ENCODE results near the gene LONP1.

LONP1 gene

DNA sequence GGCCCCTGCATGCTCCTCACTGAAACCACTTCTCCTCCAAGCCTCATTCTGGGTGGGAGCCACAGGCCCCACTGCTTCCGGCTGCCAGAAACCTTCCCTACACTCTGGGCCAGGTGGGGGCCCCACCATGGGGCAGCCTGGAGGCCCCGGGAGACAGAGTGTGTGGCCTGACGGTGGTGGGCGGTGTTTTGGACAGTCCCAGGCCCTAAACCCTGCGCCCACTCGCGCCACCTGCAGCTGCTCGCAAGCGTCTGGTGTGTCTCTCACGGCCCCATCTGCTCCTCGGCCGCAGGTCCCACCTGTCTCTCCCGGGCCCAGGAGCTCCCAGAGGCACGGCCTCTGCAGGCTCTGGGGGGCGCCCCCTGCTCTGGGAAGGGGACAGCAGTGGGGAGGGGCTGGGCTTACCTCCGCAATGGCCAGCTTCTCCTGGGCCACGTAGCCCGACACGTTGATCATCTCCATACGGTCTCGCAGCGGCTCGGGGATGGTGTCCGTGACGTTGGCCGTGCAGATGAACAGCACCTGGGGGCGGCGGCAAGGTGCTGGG is 24.2 kb downstream of the LONP1 start:
- TF ChIP-seq, protein P1, sequence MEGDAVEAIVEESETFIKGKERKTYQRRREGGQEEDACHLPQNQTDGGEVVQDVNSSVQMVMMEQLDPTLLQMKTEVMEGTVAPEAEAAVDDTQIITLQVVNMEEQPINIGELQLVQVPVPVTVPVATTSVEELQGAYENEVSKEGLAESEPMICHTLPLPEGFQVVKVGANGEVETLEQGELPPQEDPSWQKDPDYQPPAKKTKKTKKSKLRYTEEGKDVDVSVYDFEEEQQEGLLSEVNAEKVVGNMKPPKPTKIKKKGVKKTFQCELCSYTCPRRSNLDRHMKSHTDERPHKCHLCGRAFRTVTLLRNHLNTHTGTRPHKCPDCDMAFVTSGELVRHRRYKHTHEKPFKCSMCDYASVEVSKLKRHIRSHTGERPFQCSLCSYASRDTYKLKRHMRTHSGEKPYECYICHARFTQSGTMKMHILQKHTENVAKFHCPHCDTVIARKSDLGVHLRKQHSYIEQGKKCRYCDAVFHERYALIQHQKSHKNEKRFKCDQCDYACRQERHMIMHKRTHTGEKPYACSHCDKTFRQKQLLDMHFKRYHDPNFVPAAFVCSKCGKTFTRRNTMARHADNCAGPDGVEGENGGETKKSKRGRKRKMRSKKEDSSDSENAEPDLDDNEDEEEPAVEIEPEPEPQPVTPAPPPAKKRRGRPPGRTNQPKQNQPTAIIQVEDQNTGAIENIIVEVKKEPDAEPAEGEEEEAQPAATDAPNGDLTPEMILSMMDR (conservative IDR thresholded peaks at IDR 0.05; ENCODE audit: control insufficient read depth, insufficient read depth, low read depth, low read length): no peak
- DNase-seq (ENCODE audit: low read depth): no peak
- H3K4me3 ChIP-seq (ENCODE audit: control insufficient read depth, low read depth, low read length): no peak overlapping the region

DNA sequence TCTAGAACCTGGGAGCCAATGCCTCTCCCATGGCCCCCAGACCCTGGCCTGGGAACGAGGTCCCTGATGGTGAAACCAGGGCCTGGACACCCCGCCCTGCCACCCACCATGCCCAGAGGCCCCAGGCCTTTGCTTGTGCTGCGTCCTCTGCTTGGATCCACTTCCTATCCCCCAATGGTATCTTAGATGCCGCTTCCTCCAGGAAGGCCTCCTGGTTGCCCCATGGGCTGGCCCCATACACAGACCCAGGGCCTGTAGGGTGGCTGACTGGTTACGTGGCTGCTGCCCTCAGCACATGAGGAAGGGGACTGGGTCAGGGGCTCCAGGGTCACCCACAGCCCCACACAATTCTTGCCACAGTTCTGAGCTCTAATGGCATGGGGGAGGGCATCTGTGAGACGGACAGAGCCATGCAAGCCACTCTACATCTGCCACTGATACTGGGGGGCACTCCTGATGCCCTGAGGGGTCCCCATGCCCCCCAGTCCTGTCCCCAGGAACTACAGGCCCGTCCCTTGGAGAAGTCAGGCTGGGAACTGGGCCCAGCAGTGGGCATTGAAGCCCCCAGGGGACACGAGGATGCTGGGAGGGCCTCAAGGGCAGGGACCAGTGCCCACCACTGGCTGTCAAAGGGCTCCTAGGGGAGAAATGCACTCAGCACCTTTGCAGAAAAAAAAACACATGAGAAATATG is 24.8 kb downstream of the LONP1 start:
- TF ChIP-seq, protein P1 (conservative IDR thresholded peaks at IDR 0.05; ENCODE audit: control insufficient read depth, insufficient read depth, low read depth, low read length): no peak
- no peak overlapping the region for H3K4me3 ChIP-seq (ENCODE audit: control insufficient read depth, low read depth, low read length)
- no peak for DNase-seq (ENCODE audit: low read depth)

GRCh38 chr19:5694167-5694955 is 25.6 kb downstream of the LONP1 start:
- no peak overlapping the region for H3K4me3 ChIP-seq (ENCODE audit: control insufficient read depth, low read depth, low read length)
- DNase-seq (ENCODE audit: low read depth): no peak
- TF ChIP-seq, protein P1 (conservative IDR thresholded peaks at IDR 0.05; ENCODE audit: control insufficient read depth, insufficient read depth, low read depth, low read length): no peak

DNA sequence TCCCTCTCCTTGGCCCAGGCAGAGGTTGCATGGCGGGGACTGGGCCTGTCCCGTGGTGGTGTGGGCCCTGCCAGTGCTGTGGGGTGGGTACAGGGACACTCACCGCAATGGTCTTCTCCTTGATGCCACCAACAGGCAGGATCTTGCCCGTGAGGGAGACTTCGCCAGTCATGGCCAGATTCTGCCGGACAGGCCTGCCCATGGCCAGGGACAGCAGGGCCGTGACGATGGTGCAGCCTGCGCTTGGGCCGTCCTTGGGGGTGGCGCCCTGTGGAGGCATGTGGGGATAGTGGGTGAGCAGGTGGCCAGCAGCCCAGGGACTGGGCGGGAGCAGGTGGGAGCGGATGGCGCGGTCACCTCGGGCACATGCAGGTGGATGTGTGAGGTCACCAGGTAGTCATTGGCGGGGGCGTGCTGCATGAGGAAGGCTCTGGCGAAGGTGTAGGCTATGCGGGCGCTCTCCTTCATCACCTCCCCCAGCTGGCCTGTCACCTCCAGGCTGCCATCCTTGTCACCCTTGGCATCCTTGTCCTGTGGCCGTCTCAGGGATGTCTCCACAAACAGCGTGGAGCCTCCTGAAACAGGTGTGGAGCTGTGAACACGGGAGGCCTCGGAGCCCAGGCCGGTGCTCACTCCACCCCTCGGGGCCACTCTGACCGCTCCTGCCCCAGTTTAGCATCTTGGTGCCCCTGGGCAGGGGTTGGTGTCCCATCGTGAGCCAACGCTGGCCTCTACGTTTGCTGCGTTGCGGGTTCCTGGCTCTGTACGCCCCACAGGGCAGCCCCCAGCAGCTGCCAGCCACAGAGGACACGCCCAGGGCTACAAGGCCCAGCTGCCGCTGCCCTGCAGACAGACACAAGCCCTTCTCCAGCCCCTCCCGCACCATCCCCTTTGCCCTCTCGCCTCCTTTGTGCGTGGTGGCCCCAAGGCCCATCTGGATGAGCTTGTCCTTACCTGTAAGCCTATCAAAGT is 26.5 kb downstream of the LONP1 start:
- TF ChIP-seq, protein P1 (conservative IDR thresholded peaks at IDR 0.05; ENCODE audit: control insufficient read depth, insufficient read depth, low read depth, low read length): no peak
- DNase-seq (ENCODE audit: low read depth): no peak

GRCh38 chr19:5692723-5693194 is 27.2 kb downstream of the LONP1 start:
- no peak for DNase-seq (ENCODE audit: low read depth)
- H3K4me3 ChIP-seq (ENCODE audit: control insufficient read depth, low read depth, low read length): no peak overlapping the region
- TF ChIP-seq, protein P1 (conservative IDR thresholded peaks at IDR 0.05; ENCODE audit: control insufficient read depth, insufficient read depth, low read depth, low read length): no peak

More for the DNA sequence above, 26.5 kb downstream of the LONP1 start:
- H3K4me3 ChIP-seq (ENCODE audit: control insufficient read depth, low read depth, low read length): no peak overlapping the region
